BJ (cell line): ENCODE measurements around the gene SNRPB2. TPM values are rescaled to one million over a fixed set of nuclear protein-coding genes. Genes with fewer than 3 reads are reported as not detected.

Experiments used
- CTCF ChIA-PET: fragments of 350-600 bp; formaldehyde crosslinking; extraction: SDS; loops from one replicate; lab custom pipeline; 2021; ENCODE audit warnings: antibody characterized with exemption, inconsistent platforms; lab: Yijun Ruan, JAX
- POLR2A ChIA-PET: fragments of 300-600 bp; sonication (Branson Sonifier 250); formaldehyde crosslinking; extraction: SDS; loops from one replicate; lab custom pipeline; 2021; ENCODE audit warnings: antibody characterized with exemption; lab: Charles Lee
- DNase-seq: peaks from one replicate; pipeline ENCODE4 v3.0.0-alpha.2; 2011; ENCODE audit warnings: low read depth
- H3K27me3 ChIP-seq: 2 replicates; pipeline ENCODE4 v1.6.0; 2011; ENCODE audit warnings: low read length; ENCODE audit not compliant: control insufficient read depth, insufficient read depth
- H3K36me3 ChIP-seq: 2 replicates; pipeline ENCODE4 v1.5.1; 2011; ENCODE audit warnings: low read length; ENCODE audit not compliant: control insufficient read depth, insufficient read depth
- H3K4me3 ChIP-seq: 2 replicates; pipeline ENCODE4 v1.5.1; 2011; ENCODE audit warnings: low read depth, mild to moderate bottlenecking, control low read depth, low read length
- CTCF ChIP-seq: IDR thresholded peaks from 2 replicates; pipeline ENCODE4 v1.5.1; 2011; ENCODE audit warnings: low read depth, mild to moderate bottlenecking, control low read depth, inconsistent platforms, low read length, moderate library complexity; ENCODE audit not compliant: insufficient read depth
- polyA plus RNA-seq: library from polyadenylated mRNA; depleted of rRNA; stranded (reverse); fragments of >200 nt; gene quantifications from 2 replicates; pipeline ENCODE4 v1.2.3, GENCODE V29; 2011

Gene SNRPB2
- polyA plus RNA-seq, 1 experiment: 28.1 TPM

GRCh38 chr20:16692442-16692841 lies 37.4 kb upstream of the SNRPB2 start:
- no peak for TF ChIP-seq CTCF
- no peaks in the 10 kb centered on the region for H3K27me3 ChIP-seq
- no peak for DNase-seq
- no peaks in the 10 kb centered on the region for H3K36me3 ChIP-seq
- H3K4me3 ChIP-seq: no peak overlapping the region
- ChIA-PET CTCF (no interaction called here), POLR2A (no interaction called here)

- Histone ChIP-seq H3K27me3 (no peaks in the 10 kb centered on the region), H3K36me3 (no peaks in the 10 kb centered on the region), H3K4me3 (no peak overlapping the region)
- ChIA-PET POLR2A (no interaction called here), CTCF (no interaction called here)
- no peak for DNase-seq
- no peak for TF ChIP-seq CTCF
Observed at GRCh38 chr20:16693278-16693677, 36.5 kb upstream of the SNRPB2 start.

- H3K4me3 ChIP-seq: no peak overlapping the region
- no peaks in the 10 kb centered on the region for H3K27me3 ChIP-seq
- H3K36me3 ChIP-seq: no peaks in the 10 kb centered on the region
- CTCF ChIA-PET: no interaction called here
- POLR2A ChIA-PET: no interaction called here
- DNase-seq: no peak
- TF ChIP-seq CTCF: no peak
Observed at GRCh38 chr20:16694161-16694560, 35.7 kb upstream of the SNRPB2 start.

- no peak overlapping the region for H3K4me3 ChIP-seq
- POLR2A ChIA-PET: no interaction called here
- no peak for TF ChIP-seq CTCF
- H3K36me3 ChIP-seq: no peaks in the 10 kb centered on the region
- no peak for DNase-seq
- CTCF ChIA-PET: no interaction called here
- H3K27me3 ChIP-seq: no peaks in the 10 kb centered on the region
Observed at GRCh38 chr20:16695628-16696027, 34.2 kb upstream of the SNRPB2 start.

GRCh38 chr20:16699293-16699692 lies 30.5 kb upstream of the SNRPB2 start:
- no peaks in the 10 kb centered on the region for H3K36me3 ChIP-seq
- H3K4me3 ChIP-seq: no peak overlapping the region
- H3K27me3 ChIP-seq: no peaks in the 10 kb centered on the region
- TF ChIP-seq CTCF: no peak
- ChIA-PET CTCF (interaction anchor here (1.2 kb wide), 1 partner anchor 8 kb away, joined by 3 read pairs; no protein-coding TSS in a partner anchor), POLR2A (no interaction called here)
- DNase-seq: no peak
